NCI-H526 (cell line): ENCODE measurements around the gene ZFP36L1.
"Not testable (repeated sequence)": the region's sequence is repeated elsewhere in the genome, so short reads cannot be mapped to it uniquely, and the experiment has no call there.

Source experiments
- DNase-seq, 2 experiments: peaks; one replicate each; lab custom pipeline; 2025; lab: John Stamatoyannopoulos, UW

The ZFP36L1 gene

DNA sequence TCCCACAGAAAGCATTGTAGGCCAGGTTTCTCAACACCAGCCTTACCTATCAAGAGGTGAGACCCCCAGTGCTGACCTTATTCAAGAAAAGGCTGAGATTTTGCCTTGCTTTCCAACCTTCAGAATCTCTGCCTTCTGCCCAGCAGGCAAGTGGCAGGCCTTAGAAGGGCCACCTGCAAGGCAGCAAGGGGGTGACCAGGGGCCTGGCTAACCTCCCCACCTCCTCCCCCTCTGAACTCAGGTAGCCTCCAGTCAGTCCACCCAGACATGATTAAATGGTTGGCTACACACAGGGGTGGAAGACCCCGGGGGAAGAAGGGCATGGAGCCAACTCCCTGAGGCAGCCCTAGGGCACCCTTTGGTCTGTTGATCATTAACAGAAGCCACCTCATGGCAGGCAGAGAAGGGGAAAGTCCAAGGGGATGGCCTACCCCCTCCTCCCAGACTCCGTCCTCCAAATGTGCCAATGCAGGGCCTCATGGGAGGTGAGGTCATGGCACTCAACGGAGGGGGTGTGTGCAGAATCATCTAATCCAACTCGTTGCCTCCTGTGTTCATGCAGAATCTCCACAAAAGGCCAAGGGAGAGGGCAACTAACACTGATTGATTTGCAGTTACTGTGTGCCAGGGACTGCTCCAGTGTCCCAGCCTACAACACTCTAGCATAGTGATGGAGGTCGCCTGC is 8.5 kb downstream of the ZFP36L1 start:
- peak; percentile 49 to 52 for DNase-seq

- DNase-seq, result no peak
Measured at GRCh38 chr14:68783408-68784225, 9.2 kb downstream of the ZFP36L1 start.

GRCh38 chr14:68782091-68782981 is 10.5 kb downstream of the ZFP36L1 start:
- no peak for DNase-seq

DNA sequence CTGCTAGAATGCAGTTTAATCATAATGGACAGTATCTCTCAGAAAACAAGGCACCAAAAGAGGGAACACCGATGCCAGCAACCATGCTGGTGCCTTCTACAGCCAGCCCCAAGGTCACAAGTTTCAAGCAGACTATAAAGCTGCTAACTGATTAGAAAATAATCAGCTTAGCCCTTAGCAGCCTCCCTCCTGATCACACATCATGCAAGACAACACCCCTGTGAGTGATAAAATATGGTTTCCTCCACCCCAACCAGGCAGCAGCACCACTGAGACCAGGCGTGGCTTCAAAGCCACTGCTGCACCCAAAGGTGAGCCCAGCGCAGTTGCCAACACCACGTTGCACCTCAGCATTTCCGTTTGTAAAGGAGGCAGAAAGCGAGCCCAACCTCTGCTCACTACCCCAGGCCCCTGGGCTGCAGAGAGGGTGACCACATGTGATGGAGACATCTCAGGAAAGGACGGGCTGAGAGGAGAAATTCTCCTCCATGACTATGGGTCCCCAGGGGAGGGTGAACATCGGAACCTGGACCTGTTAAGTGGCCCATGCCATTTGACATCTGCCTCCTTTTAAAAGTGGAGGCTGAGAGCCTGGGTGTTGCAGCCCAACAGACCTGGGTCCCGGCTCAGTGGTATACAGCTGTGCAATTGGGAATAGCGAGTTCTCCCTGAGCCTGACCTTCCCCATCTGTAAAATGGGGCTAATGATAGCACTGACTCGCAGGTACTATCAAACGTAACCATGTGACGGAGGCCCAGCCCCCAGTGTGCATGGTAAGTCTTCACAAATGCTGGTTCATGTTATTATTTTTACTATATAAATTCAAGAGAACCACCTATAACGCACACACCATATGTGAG is 11.5 kb downstream of the ZFP36L1 start:
- DNase-seq, result no peak

- DNase-seq, result no peak
Measured at GRCh38 chr14:68780358-68781160, 12.3 kb downstream of the ZFP36L1 start.

DNA sequence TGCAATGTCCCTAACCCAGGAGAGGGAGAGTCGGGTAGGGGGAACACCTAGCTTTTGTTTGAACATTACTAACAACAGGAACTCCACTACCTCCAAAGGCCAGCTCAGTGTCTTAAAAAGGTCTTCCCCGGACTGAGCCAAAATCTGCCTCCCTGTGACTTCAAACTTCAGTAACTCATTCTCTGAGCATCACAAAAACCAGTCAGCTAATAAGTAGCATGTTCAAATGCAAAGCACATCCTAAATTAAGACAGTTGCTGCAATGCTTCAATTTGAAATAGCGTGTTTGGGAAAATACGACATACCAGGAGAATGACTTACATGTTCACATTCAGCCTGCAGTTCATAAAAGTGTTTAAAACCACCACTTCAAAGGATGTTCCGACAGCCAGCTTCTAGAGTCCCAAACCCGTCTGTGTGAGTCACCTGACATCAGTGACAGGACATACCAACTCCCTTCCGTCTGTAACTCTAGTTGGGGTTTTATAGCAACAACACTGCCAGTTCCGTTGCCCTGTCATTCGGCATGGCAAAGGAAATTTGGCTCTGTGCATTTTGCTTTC is 13.0 kb downstream of the ZFP36L1 start:
- no peak for DNase-seq

DNA sequence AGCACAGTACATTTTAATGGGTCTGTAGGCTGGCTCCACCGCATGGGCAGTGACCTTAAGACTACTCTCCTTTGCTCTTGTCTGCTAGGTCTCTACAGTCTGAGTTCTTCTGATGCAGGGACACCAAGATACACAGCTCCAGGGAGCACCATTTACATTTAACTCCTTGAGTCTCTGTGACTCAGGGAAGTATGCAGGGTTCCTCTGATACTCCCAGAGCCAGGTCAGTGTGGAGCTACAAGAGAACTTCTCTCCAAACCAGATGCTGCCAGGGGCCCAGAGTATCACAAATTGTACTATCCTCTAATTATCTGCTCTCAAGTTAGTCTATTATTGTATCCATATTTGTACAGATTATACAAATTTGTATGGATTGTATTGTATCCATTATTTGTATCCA is 15.2 kb downstream of the ZFP36L1 start:
- DNase-seq, result no peak

- DNase-seq, result no peak
Measured at GRCh38 chr14:68775614-68776126, 17.2 kb downstream of the ZFP36L1 start.

DNA sequence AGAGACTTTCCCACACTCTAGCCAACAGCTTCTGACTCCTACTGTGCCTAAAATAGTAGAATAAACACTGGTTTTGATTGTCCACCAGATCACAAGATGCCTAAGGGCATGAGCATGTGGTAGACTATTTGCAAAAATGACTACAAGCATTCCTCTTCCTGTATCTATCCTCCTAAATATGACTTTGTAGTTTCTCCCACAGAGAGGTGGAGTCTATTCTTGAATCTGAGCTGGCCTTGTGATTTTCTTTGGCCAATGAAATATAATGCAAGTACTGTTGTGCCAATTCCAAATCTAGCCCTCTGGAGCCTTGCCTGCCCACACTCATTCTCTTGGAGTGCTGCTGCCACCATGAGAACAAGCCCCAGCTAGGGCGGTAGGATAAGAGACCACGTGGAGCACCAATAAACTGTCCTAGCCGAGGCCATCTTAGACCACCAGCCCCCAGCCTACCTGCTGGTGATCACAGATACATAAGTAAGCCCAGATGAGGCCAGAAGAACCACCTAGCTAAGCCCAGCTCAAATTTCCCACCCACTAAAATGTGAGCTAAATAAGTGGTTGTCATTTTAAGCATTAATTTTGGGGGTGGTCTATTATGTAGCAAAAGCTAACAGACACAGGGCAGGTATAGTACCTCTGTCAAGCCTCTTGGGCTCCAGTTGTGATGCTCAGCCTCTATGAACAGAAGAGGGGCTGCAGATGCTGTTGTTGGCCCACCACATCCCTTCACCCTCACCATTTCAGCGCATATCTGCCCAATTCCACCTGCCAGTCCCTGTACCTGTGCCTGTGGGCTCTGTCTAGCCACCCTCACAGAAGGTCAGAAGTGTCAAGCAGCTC is 17.9 kb downstream of the ZFP36L1 start:
- DNase-seq, result no peak

GRCh38 chr14:68772761-68773381 is 20.0 kb downstream of the ZFP36L1 start:
- DNase-seq, result no peak

DNA sequence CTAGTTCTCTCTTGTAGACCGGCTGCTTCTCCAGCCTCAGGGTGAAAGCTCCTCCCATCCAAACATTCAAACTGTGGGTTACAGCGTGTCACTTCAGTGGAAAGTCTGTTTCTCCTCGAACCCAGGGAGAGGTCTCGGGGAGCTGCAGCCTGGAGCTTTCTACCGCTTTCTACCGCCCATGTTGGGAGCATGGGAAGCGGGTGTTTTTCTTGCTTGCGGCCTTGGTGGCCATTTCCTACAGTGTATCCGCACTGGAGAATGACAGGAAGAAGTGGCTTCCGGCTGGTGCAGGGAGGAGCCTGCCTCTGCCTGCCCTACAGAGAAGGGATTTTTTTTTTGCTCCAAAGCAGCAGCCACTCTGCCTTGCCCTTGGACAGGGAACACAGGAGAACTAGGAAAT is 21.2 kb downstream of the ZFP36L1 start:
- no peak for DNase-seq

DNA sequence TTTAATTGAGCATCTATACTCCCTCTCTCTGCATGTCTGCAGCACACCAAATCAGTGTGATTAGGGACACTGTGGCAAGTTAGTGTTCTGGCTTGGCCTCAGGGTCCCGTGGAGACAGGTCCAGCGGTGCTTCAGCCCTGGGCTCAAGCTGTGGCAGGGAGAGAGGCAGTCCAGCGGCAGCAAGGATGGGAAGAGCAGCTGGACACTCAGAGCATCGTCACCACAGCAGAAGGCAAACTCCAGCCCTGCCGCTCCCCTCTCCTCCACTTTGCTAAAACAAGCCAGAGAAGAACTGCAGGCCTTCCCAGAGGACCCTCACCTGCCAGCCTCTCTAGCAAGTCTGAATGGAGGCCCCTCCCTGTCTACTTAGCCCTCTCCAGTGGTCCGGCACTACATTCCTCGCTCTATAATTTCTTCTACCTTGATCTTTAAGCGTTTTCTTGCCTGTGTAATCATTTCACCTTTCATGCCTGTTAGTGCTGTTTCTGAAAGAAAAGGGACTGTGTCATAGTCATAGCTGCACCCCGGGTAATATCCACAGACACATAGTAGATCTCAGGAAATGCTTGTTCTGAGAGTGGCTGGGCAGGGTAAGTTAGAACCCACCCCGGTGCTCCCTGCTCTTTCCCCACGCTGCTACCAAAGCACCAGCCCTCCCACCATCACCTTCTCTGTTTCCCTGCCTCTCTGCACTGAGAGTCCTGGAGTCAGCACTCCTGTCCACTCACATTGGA is 22.1 kb downstream of the ZFP36L1 start:
- DNase-seq, result no peak

- no peak for DNase-seq
Measured at GRCh38 chr14:68770051-68770450, 22.8 kb downstream of the ZFP36L1 start.

- DNase-seq, result no peak
Measured at GRCh38 chr14:68768316-68768715, 24.6 kb downstream of the ZFP36L1 start.

DNA sequence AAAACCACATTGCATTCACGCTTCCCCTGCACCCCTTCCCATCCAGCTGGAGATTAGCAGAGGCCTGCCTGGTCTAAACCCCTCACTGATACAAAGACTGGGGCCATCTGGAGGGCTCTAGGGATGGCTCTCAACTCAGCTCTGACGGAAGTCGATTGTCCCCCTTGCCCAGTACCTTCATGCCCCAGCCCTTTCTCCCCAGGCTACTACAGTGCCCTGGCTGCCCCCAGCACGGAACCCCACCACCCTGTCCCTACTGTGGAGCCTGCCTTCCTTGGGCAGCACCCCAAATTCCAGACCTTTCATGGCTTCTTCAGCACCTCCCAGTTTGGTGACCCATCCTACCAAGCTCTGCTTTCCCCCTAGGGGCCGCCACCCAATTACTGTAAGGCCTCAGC is 25.6 kb downstream of the ZFP36L1 start:
- DNase-seq, result no peak

- DNase-seq, result no peak
Measured at GRCh38 chr14:68766299-68767247, 26.3 kb downstream of the ZFP36L1 start.

GRCh38 chr14:68763843-68764242 is 29.0 kb downstream of the ZFP36L1 start:
- not testable (repeated sequence) for DNase-seq
